Measurements from ENCODE around the gene SLC35D3.
"Not testable (repeated sequence)": the region's sequence is repeated elsewhere in the genome, so short reads cannot be mapped to it uniquely, and the experiment has no call there.

SLC35D3 gene, protein sequence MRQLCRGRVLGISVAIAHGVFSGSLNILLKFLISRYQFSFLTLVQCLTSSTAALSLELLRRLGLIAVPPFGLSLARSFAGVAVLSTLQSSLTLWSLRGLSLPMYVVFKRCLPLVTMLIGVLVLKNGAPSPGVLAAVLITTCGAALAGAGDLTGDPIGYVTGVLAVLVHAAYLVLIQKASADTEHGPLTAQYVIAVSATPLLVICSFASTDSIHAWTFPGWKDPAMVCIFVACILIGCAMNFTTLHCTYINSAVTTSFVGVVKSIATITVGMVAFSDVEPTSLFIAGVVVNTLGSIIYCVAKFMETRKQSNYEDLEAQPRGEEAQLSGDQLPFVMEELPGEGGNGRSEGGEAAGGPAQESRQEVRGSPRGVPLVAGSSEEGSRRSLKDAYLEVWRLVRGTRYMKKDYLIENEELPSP

DNA sequence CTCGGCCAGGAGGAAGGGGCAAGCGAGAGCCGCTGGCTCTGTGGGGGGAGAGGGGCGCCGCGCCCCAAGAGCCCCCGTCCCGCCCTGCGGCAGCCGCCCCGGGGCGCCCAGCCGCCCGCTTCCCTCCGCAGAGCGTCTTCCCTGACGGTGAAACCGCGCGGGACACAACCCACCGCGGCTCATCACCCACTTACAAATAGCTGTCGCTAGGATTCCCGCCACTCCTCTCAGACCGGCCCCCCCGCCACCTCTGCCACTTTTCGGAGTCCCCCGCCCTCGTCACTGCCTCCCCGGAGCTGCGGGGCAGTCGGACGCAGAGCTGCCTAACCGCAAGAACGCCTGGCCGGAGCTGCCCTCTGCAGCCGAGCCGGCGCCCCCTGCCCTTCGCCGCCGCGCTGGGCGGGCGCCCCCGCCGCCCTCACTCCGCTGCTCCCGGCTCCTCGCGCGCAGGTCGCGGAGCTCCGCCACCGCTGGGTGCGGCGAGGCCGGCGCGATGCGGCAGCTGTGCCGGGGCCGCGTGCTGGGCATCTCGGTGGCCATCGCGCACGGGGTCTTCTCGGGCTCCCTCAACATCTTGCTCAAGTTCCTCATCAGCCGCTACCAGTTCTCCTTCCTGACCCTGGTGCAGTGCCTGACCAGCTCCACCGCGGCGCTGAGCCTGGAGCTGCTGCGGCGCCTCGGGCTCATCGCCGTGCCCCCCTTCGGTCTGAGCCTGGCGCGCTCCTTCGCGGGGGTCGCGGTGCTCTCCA is at the start of gene SLC35D3:
TSS of gene SLC35D3 (plus strand) at position 366 of the 749 bp plus-strand sequence. CDS start at position 494, 128 bp downstream.
- TF ChIP-seq, protein P1, sequence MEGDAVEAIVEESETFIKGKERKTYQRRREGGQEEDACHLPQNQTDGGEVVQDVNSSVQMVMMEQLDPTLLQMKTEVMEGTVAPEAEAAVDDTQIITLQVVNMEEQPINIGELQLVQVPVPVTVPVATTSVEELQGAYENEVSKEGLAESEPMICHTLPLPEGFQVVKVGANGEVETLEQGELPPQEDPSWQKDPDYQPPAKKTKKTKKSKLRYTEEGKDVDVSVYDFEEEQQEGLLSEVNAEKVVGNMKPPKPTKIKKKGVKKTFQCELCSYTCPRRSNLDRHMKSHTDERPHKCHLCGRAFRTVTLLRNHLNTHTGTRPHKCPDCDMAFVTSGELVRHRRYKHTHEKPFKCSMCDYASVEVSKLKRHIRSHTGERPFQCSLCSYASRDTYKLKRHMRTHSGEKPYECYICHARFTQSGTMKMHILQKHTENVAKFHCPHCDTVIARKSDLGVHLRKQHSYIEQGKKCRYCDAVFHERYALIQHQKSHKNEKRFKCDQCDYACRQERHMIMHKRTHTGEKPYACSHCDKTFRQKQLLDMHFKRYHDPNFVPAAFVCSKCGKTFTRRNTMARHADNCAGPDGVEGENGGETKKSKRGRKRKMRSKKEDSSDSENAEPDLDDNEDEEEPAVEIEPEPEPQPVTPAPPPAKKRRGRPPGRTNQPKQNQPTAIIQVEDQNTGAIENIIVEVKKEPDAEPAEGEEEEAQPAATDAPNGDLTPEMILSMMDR (IDR thresholded peaks at IDR 0.05; ENCODE audit: control insufficient read depth, insufficient read depth, low read depth, low read length, missing control alignments), result no peak
- H3K4me3 ChIP-seq (ENCODE audit: control insufficient read depth, low read depth, low read length), result peak within 1 kb of the TSS; percentile 36
- DNase-seq (ENCODE audit: low read depth), result no peak

DNA sequence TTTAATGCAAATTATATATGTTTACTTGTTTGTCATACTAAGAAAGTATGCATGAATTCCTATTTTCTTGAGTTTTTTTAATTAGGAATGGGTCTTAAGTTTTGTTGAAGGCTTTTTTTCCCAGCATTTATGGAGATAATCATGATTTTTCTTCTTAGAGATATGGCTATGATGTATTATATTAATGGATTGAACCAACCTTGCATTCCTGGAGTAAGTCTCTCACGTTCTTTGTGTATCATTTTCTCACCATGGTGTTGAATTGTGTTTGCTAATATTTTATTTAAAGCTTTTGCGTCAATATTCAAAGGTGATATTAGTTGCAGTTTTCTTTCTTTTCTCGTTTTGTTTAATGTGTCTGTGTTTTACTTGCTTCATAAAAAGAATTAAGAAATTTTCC is 48.4 kb upstream of the SLC35D3 start:
- no peak overlapping the region for H3K4me3 ChIP-seq (ENCODE audit: control insufficient read depth, low read depth, low read length)
- DNase-seq (ENCODE audit: low read depth), result no peak
- TF ChIP-seq, protein P1 (IDR thresholded peaks at IDR 0.05; ENCODE audit: control insufficient read depth, insufficient read depth, low read depth, low read length, missing control alignments), result no peak

DNA sequence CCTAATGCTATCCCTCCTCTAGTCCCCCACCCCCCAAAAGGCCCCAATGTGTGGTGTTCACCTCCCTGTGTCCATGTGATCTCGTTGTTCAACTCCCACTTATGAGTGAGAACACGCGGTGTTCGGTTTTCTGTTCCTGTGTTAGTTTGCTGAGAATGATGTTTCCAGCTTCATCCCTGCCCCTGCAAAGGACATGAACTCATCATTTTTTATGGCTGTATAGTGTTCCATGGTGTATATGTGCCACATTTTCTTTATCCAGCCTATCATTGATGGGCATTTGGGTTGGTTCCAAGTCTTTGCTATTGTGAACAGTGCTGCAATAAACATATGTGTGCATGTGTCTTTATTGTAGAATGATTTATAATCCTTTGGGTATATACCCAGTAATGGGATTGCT is 45.6 kb upstream of the SLC35D3 start:
- DNase-seq (ENCODE audit: low read depth); H3K4me3 ChIP-seq (ENCODE audit: control insufficient read depth, low read depth, low read length): not testable (repeated sequence)

DNA sequence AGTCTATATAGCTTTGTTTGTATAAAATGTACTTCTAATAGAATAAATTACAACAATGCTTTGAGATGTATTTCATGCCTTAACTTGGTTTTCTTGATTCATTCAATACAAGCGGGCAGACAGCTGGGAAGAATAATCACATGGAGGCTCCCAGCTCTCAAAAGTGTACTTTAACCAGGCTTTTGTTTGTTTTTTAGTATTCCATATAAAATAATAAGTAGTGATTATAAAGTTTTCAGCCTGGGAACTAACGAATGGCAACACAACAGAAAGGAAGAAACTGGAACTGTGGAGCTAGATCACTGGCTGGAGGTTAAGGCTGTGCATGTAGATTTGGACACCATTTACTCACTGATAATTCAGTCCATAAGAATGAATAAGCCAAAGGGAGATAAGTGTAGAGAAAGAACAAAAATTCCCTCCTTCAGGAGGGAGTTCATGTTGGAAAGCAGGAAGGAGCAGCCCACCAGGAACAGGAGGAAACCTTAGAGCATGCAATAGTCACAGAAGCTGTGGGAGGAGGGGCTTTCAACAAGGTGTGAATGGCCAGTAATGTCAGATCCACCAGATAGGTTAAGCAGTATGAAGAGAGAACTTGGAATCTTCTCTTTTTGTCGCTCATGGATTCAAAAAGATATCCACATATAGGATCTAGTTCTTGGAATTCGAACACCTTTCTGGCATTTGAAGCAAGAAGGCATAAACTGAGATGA is 41.2 kb upstream of the SLC35D3 start:
- no peak for DNase-seq (ENCODE audit: low read depth)
- no peak overlapping the region for H3K4me3 ChIP-seq (ENCODE audit: control insufficient read depth, low read depth, low read length)
- TF ChIP-seq, protein P1 (IDR thresholded peaks at IDR 0.05; ENCODE audit: control insufficient read depth, insufficient read depth, low read depth, low read length, missing control alignments), result no peak

DNA sequence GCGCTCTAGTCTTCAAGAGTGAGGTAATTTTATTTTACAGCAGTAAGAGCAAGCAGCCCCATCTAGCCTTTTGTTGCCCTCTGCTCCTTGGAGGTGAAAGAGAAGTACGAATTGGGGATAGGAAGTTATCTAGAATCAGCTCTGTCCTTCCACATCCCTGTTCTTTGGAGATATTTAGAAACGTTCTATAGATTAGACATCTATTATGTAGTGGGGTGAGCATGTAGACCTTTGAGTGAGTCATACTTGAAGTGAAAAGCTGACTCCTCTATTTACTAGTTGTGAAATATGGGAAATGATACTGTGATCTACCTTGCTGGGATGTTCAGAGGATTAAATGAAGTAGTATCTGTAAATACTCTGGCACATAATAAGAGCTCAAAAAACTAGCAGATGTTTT is 36.0 kb upstream of the SLC35D3 start:
- no peak overlapping the region for H3K4me3 ChIP-seq (ENCODE audit: control insufficient read depth, low read depth, low read length)
- TF ChIP-seq, protein P1 (IDR thresholded peaks at IDR 0.05; ENCODE audit: control insufficient read depth, insufficient read depth, low read depth, low read length, missing control alignments), result no peak
- DNase-seq (ENCODE audit: low read depth), result no peak

DNA sequence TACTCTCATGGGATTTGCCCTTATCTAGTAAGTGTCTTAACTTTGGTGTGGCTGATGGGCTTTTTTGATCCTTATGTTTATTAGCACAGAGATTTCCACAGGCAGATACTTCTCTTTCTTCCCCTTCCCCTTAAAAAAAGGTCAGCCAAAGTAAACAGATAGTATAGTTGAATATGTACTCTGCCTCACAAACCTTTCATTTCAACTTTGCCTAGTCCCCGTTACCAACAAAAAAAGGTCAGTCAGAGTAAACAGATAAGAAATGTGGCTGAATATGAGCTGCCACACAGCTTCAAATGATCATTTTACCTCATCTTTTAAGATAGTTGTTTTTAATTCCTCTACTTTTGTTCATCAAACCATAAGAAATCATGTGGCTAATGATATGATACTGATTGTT is 34.1 kb upstream of the SLC35D3 start:
- TF ChIP-seq, protein P1 (IDR thresholded peaks at IDR 0.05; ENCODE audit: control insufficient read depth, insufficient read depth, low read depth, low read length, missing control alignments), result no peak
- no peak for DNase-seq (ENCODE audit: low read depth)
- no peak overlapping the region for H3K4me3 ChIP-seq (ENCODE audit: control insufficient read depth, low read depth, low read length)
